HG03354 (cell line): ENCODE data around the gene RIIAD1.
A peak's percentile ranks its signal among the peaks of the same experiment; 100 is the strongest.
"Not testable (repeated sequence)": the region's sequence is repeated elsewhere in the genome, so short reads cannot be mapped to it uniquely, and the experiment has no call there.

Experiments
- ATAC-seq: cut with Tn5 transposase; IDR thresholded peaks from one replicate; pipeline ENCODE4 v1.9.1; 2021; ENCODE audit warnings: mild to moderate bottlenecking; ENCODE audit not compliant: unreplicated experiment, poor library complexity, severe bottlenecking

The RIIAD1 gene

DNA sequence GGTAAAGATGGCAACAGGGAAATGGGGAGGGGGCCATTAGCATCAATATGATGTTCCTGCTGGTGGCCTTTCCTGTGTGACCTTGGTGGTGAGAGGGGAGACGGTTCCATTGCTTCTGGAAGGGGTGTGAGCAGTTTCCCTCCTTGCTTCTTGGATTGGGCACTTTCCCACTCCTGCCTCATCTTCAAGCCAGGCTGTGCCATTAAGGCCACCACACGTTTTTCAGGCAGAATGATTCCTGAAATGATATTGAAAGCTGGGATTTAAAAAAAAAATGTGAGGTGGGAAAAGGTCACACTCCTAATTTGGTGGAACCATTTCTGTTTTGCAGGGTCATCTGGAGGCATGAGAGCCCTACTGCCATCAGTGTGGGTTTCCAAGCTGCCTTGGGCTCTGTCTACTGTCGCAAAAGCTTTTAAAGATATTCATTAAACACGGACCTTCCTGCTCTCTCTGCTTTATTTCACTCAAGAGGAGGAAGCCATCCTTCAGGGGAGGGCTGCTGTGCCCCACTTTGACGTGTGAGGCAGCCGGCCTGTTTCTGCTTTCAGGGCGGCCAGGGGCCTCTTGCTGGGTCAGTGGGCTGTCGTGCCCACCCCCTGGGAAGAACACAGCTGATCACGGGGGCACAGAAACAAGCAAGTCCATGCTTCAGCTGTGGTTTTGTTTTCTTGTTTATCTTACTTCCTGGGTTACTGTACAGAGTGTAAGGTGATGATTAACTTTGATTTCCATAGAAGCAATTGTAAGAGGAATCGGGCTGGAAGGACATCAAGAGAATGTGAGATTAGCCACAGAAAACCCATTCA, 8.0 kb downstream of the RIIAD1 start:
- ATAC-seq: no peak

DNA sequence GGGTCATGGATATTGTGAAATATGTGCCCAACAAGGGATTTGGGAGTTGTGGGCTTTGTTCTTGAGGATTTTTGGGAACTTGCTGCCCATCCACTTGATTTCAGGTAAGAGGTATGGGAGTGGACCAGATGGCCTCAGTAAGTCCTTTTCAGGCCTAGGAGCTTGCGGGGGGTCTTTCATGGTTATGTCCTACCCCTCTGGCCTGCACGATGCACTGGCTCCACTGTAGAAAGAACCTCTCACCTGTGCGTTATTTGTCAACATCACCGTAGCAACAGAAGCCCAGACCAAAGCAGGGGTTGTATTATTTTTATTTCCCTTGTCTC, 8.6 kb downstream of the RIIAD1 start:
- ATAC-seq: no peak

DNA sequence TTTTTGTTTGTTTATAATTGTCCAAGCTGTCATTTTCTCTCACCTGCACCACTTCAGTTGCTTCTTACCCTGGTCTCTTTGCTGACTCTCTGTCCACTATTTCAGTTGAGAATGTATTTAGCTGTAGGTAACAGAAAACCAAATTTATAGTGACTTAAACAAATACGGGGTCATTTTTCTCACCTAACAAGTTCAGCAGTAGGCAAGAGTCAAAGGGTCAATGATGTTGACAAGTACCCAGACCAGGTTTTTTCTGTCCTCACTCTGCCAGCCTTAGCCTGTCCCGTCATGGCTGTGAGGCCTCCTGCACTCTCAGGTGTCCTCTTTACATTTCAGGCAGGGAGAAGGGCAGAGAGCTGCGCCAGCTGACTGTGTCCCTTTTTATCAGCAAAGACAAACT, 11.8 kb downstream of the RIIAD1 start:
- ATAC-seq: no peak

DNA sequence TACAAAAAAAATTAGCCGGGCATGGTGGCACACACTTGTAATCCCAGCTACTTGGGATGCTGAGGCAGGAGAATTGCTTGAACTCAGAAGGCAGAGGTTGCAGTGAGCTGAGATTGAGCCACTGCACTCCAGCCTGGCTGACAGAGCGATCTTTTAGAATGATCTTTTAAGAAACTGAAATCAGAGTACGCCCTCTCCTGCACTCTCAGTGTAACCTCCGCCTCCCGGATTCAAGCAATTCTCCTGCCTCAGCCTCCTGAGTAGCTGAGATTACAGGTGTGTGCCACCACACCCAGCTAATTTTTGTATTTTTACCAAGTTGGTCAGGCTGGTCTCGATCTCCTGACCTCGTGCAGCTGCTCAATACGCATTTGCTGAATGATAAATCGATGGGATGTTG, 12.7 kb downstream of the RIIAD1 start:
- not testable (repeated sequence) for ATAC-seq

DNA sequence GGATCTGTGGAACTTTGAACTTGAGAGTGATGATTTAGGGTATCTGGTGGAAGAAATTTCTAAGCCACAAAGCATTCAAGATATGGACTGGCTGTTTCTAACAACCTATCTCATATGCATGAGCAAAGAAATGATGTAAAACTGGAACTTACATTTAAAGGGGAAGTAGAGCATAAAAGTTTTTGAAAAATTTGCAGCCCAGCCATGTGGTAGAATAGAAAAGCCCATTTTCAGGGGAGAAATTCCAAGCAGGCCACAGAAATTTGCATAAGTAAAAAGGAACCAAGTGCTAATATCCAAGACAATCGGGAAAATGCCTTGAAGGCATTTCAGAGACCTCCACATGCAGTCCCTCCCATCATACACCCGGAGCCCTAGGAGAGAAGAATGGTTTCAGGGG, 15.7 kb downstream of the RIIAD1 start:
- no peak for ATAC-seq

DNA sequence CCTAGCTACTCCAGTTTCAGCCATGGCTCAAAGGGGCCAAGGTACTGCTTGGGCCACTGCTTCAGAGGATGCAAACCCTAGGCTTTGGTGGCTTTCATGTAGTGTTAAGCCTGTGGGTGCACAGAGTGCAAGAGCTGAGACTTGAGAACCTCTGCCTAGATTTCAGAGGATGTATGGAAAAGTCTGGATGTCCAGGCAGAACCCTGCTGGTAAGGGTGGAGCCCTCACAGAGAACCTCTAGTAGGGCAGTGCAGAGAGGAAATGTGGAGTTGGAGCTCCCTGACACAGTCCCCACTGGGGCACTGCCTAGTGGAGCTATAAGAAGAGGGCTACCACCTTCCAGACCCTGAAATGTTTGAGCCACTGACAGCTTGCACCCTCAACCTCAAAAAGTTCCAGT, 16.2 kb downstream of the RIIAD1 start:
- ATAC-seq: no peak

DNA sequence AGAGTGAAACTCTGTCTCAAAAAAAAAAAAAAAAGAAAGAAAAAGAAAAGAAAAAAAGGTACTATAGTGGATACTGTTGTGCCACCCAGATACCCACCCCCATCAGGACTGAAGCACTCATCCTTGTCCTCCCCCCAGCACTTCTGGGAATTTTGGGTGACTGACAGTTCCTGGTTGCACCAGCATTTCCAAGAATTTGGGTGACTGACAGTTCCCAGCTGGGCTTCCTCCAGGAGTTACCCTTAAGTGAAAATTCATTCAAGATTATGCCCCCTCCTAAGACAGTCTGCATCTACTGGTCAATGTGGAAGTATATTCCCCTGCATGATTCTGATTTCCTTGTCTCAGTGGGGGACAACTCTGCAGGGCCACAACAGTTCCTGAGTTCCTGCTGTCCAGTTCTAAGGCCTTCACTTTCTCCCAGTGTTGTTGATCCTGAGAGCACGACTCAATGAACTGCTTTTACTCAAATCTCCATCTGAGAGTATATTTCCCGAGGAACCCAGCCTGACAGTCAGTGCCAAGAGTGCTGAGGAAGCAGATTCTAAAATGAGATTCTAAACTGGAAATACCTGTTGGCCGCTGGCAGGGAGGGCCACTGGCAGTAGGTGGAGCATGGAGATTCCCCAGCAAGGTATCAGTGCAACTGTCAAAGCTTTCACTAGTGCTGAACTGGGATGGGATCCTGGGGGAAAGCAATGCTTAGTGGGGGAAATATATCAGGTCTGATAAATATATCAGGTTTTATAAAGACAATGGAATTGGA, 18.5 kb downstream of the RIIAD1 start:
- no peak for ATAC-seq

DNA sequence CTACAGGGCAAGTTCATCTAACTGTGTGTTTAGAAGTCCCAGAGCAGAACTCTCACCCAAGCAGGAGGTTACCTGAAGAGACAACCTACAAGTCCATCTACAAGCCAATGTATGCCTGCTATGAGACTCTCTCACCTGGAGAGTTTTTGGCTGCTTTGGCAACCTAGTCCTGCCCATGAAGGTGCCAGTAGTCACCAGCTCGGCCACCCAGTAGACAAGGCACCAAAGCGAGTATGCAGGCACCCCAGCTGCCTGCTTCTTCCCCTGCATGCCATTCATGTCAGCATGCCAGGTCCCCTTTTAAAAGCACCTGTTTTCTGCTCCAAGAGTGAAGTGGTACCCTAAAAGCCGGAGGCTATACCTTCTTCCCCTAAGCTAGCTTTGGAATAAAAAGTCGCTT, 20.2 kb downstream of the RIIAD1 start:
- no peak for ATAC-seq

DNA sequence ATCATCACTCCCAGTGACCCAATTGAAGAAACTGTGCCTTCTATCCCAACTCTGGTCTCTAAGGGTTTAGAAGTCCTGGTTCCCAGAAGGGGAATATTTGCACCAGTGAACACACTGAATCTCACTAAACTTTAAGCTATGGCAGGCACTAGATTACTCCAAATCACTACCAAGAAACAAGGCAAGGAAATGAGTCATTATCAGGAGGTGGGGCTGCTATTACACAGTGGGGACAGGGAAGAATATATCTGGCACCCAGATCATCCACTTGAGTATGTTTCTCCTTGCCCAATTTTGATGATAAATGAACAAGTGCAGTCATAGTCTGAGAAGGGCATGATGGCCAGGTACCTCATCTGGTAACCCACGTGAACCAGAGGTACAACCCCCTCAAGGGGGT, 35.0 kb downstream of the RIIAD1 start:
- no peak for ATAC-seq

DNA sequence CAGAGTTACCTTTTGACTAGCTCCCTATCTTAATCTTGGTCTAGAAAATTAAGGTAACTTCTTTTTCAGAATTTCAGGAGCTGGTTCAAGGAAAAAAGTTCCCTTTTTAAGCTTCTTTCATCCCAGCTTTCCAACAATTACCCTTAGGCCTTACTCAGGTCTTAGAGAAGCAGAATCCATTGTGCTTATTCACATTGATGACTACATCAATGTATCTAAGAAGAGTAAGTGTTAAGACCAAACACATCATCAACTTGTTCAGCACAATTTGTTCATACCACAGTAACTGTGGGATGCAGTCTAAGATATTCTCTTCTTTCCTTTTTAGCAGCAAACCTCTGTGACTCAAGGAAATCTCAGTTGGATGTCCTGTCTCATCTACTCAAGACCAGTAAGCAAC, 37.9 kb downstream of the RIIAD1 start:
- ATAC-seq: no peak

DNA sequence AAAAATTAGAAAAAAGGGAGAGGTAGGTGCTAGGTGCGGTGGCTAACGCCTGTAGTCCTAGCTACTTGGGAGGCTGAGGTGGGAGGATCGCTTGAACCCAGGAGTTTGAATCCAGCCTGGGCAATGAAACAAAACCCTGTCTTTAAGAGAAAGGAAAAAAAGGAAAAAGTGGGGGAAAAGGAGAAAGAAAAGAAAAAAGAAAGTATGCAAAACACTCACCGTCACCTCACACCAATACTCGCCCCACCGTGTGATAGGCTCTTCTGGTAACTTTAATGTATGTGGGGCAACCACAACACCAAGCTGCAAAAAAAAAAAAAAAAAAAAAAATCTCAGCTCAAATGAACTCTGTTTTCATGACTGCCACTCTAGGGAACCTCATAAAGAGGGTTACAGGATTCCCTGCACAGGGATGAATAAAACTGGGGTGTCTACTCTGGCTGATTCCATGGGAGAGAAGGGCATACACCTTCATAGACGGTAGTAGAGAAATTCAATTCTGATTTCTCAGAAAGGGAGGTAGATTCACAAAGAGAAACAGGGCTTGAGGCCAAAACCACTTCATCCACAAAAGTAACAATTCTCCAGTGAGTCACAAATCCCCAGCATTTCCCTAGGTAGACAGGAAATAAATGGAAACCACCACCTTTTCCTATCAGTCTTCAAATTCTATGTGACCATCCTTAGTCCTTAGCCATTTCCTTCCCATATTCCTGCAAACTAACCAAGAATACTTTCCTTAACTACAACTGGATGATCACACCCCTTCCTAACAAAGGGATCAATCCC, 39.5 kb downstream of the RIIAD1 start:
- no peak for ATAC-seq

DNA sequence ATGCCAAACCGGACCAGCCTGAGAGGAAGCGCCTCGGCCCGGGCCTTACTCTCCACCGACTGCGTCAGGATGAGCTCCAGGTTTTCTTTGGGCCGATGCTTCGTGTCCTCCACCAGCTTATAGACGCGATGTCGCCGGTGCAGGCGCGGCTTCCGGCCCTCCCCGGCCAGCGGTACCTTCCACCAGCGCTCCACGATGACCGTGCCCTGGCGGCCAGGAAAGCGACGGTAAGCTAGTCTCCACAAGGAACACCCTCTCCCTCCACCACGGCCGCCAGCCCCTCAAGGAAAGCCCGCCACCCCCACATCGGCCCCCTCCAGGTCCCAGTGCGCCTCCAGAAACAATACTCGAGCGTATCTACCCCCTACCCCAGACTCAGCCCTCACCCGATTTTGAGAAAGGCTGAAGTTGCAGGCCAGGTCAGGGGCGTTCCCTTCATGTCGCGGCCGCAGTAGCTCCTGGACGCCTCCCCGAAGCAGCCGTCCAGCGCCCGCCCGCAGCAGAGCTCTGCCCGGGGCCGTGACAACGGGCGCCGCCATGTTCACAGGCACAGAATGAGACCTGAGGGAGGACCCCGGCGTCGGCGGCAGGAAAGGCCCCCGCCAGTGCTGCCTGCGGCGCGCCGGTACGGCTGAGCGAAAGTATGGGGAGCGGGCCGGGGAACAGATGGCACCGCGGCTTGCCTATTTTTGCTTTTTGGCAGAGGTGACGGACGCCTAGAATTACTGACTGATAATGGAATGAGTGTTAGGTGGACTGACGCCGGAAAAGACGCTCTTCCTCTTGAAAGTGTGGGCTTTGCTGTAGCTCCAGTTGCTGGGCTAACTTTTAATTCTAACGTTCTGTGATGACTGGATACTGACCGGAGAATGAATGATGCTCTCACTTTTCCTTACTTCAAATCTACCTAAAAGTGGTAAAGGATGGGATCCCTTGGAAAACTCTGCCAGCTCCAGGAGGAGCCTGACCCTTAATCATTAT, 41.9 kb downstream of the RIIAD1 start, which contains the start of gene MRPL9:
Gene MRPL9 (minus strand): TSS at position 556 of the 981 bp plus-strand sequence. CDS start 17 bp downstream, at position 539.
- peak; percentile 95 for ATAC-seq

DNA sequence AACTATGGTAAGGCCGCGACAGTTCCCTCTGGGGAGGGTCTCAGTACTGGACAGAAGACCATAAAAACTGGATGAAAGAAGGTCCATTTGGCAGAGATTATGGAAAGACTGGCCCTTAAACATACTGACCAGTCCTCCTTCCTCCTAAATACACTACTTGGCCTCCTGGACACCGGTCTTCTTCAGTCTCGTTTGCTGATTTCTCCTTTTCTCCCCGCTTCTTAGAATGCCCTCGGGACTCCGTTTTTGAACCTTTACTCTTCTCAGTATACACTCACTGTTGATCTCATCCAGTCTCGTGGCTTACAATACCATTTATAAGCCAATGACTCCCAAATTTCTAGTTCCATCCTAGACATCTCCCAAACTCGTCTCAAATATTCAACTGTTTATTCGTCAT, 42.7 kb downstream of the RIIAD1 start:
- ATAC-seq: no peak

DNA sequence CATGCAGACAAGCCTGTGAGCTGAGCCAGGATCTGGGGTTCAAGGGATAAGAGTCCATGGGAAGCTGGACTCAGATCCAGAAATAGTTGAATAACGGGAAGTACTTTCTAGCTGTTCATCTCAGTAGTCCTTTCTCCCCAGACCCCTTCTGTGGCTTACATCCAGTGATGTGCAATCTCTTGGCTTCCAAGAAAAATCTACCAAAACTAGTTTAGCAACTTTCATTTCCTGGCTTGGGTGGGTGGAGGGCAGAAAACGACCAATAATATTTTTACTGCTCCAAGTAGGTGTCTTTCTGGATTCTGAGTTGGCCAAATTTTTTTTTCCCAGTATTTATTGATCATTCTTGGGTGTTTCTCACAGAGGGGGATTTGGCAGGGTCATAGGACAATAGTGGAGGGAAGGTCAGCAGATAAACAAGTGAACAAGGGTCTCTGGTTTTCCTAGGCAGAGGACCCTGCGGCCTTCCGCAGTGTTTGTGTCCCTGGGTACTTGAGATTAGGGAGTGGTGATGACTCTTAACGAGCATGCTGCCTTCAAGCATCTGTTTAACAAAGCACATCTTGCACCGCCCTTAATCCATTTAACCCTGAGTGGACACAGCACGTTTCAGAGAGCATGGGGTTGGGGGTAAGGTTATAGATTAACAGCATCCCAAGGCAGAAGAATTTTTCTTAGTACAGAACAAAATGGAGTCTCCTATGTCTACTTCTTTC, 47.2 kb downstream of the RIIAD1 start:
- not testable (repeated sequence) for ATAC-seq

DNA sequence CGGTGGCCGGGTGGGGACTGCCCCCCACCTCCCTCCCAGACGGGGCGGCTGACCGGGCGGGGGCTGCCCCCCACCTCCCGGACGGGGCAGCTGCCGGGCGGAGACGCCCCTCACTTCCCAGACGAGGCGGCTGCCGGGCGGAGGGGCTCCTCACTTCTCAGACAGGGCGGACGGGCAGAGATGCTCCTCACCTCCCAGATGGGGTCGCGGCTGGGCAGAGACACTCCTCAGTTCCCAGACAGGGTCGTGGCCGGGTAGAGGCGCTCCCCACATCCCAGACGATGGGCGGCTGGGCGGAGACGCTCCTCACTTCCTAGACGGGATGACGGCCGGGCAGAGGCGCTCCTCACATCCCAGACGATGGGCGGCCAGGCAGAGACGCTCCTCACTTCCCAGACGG, 47.9 kb downstream of the RIIAD1 start:
- ATAC-seq: not testable (repeated sequence)

DNA sequence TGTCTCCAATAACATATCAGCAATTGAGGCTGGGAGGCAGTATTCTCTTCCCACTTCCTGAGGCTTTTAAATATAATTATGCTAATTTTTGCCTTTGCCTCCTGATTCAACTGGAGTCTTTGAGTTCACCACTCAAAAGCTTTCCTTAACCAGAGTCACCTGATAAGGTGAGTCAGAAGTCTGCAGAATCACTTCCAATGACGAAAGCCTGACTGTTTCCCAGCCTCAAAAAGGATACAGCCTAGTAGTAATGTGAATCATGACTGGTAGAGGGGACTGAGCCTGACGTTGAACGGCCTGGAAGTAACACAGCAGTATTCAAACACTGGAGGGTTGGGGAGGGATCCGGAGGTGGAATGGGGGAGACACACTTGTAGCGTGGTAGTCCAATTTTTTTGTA, 52.4 kb downstream of the RIIAD1 start:
- ATAC-seq: no peak

DNA sequence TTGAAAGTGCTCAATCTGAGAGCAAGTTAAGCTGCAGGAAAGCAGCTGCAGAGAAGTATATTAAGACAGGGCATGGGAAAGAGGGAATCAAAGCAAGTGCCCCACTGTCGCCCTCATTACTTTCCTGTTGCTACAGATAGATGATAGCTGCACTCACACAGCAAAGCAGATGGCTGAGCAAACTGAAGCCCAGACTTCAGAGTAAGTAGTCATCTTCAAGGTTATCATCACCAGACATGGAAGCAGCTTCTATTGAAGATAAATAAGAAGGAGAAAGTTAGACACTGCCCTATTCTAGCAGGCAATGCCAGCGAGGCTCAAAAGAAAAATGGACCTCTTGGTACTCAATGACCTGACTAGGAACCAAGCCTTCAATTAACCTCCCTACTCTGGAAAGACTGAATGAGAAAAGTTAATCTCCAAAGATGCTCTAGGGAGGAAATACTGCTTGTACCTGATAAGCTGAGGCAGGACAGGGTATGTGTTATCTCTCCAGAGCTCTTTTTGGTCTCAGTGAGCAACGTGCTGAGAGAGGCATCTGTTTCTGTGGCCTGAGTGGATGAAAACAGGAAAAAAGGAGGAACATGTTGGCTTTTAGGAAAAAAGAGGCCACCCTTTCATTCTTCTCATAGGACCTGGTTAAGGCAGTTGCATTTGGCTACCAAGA, 53.1 kb downstream of the RIIAD1 start:
- ATAC-seq: no peak
